OCI-LY3 (cell line): ENCODE data around the gene TRIM44.

ENCODE experiments used
- H2AFZ ChIP-seq: fragments of 200-600, 300-600 bp; shearing (Covaris generic); 2 replicates; pipeline ENCODE4 v1.6.0; 2014; ENCODE audit warnings: antibody characterized with exemption, low read depth, low read length
- H3K27ac ChIP-seq: fragments of 200-600, 300-600 bp; sonication (generic); 2 replicates; pipeline ENCODE4 v1.5.1; 2014; ENCODE audit warnings: mild to moderate bottlenecking, low read length, moderate library complexity, mixed read lengths
- H3K27me3 ChIP-seq: fragments of 200-600, 300-600 bp; sonication (generic); 2 replicates; pipeline ENCODE4 v1.6.1; 2014; ENCODE audit warnings: low read depth, low read length, mixed read lengths
- H3K36me3 ChIP-seq: fragments of 200-600, 300-600 bp; sonication (generic); replicated peaks from 2 replicates; pipeline ENCODE3; 2014; ENCODE audit warnings: low read depth, low read length, mixed read lengths
- H3K4me1 ChIP-seq: fragments of 300-600, 200-600 bp; sonication (generic); 2 replicates; pipeline ENCODE4 v1.6.1; 2014; ENCODE audit warnings: low read length, mixed read lengths
- H3K4me2 ChIP-seq: fragments of 200-600, 300-600 bp; sonication (generic); 2 replicates; pipeline ENCODE4 v1.6.1; 2014; ENCODE audit warnings: low read length, mixed read lengths
- H3K4me3 ChIP-seq: fragments of 300-600, 200-600 bp; sonication (generic); 2 replicates; pipeline ENCODE4 v1.5.1; 2014; ENCODE audit warnings: antibody characterized with exemption, mild to moderate bottlenecking, low read length, moderate library complexity
- H3K79me2 ChIP-seq: fragments of 300-600, 200-600 bp; shearing (Covaris generic); 2 replicates; pipeline ENCODE4 v1.6.1; 2014; ENCODE audit warnings: mild to moderate bottlenecking, low read length, mixed read lengths
- H3K9ac ChIP-seq: fragments of 300-600, 200-600 bp; shearing (Covaris generic); 2 replicates; pipeline ENCODE4 v1.6.0; 2014; ENCODE audit warnings: mild to moderate bottlenecking, low read length, moderate library complexity
- H3K9me3 ChIP-seq: fragments of 200-600, 300-600 bp; shearing (Covaris generic); 2 replicates; pipeline ENCODE4 v1.6.1; 2014; ENCODE audit warnings: low read length, mixed read lengths; ENCODE audit not compliant: insufficient read depth
- H4K20me1 ChIP-seq: fragments of 200-600, 300-600 bp; sonication (generic); 2 replicates; pipeline ENCODE4 v1.6.1; 2016; ENCODE audit warnings: low read length, mixed read lengths; ENCODE audit not compliant: insufficient read depth
- CTCF ChIP-seq: fragments of 200-600, 300-600 bp; sonication (generic); IDR thresholded peaks from 2 replicates; pipeline ENCODE4 v1.5.1; 2014; ENCODE audit warnings: antibody characterized with exemption, low read length, low read depth
- EZH2phosphoT487 ChIP-seq: fragments of 200-600 bp; shearing (Covaris generic); IDR thresholded peaks from 2 replicates; pipeline ENCODE4 v1.6.1; 2018; ENCODE audit warnings: antibody characterized with exemption, mixed run types, low read depth

TRIM44 gene

GRCh38 chr11:35794333-35794732, 131.8 kb downstream of the TRIM44 start:
- Histone ChIP-seq H3K4me2 (no peak overlapping the region), H3K79me2 (no peaks in the 10 kb centered on the region), H3K27ac (no peak overlapping the region)

GRCh38 chr11:35794850-35795249, 132.3 kb downstream of the TRIM44 start:
- Histone ChIP-seq H4K20me1 (peaks cover 14% of the 10 kb centered on the region; the same call in 1 of the 2 replicates), H3K9me3 (no peaks in the 10 kb centered on the region), H3K4me2 (no peak overlapping the region), H3K79me2 (no peaks in the 10 kb centered on the region), H3K27me3 (no peaks in the 10 kb centered on the region), H3K36me3 (peaks cover 3% of the 10 kb centered on the region), H3K4me3 (no peak overlapping the region), H2AFZ (no peak overlapping the region), H3K4me1 (no peaks in the 10 kb centered on the region), H3K9ac (no peak overlapping the region), H3K27ac (no peak overlapping the region)
- TF ChIP-seq EZH2phosphoT487, result no peak
- no peak for TF ChIP-seq CTCF

More at GRCh38 chr11:35794333-35794732, 131.8 kb downstream of the TRIM44 start:
- no peak overlapping the region for H3K4me3 ChIP-seq
- H3K9ac ChIP-seq, result no peak overlapping the region
- no peak overlapping the region for H2AFZ ChIP-seq
- H3K9me3 ChIP-seq, result no peaks in the 10 kb centered on the region
- no peak for TF ChIP-seq EZH2phosphoT487
- TF ChIP-seq CTCF, result no peak
- H4K20me1 ChIP-seq, result peaks cover 17% of the 10 kb centered on the region; the same call in 1 of the 2 replicates
- no peaks in the 10 kb centered on the region for H3K4me1 ChIP-seq
- no peaks in the 10 kb centered on the region for H3K36me3 ChIP-seq
- no peaks in the 10 kb centered on the region for H3K27me3 ChIP-seq

- peaks cover 3% of the 10 kb centered on the region for H3K36me3 ChIP-seq
- no peaks in the 10 kb centered on the region for H3K27me3 ChIP-seq
- H3K9me3 ChIP-seq, result no peaks in the 10 kb centered on the region
- H4K20me1 ChIP-seq, result peaks cover 14% of the 10 kb centered on the region; the same call in 1 of the 2 replicates
- peaks cover 12% of the 10 kb centered on the region for H3K4me1 ChIP-seq
- H3K79me2 ChIP-seq, result no peaks in the 10 kb centered on the region
- no peak overlapping the region for H3K4me2 ChIP-seq
- no peak for TF ChIP-seq CTCF
- no peak for TF ChIP-seq EZH2phosphoT487
- H3K27ac ChIP-seq, result no peak overlapping the region
- no peak overlapping the region for H3K9ac ChIP-seq
- H2AFZ ChIP-seq, result no peak overlapping the region
- no peak overlapping the region for H3K4me3 ChIP-seq
These were observed 134.0 kb downstream of the TRIM44 start for GRCh38 chr11:35796562-35796961.

- H3K36me3 ChIP-seq, result peaks cover 3% of the 10 kb centered on the region
- no peak overlapping the region for H2AFZ ChIP-seq
- H3K27me3 ChIP-seq, result no peaks in the 10 kb centered on the region
- peaks cover 12% of the 10 kb centered on the region for H3K4me1 ChIP-seq
- H3K79me2 ChIP-seq, result no peaks in the 10 kb centered on the region
- peaks cover 13% of the 10 kb centered on the region; the same call in 1 of the 2 replicates for H4K20me1 ChIP-seq
- no peak overlapping the region for H3K27ac ChIP-seq
- no peaks in the 10 kb centered on the region for H3K9me3 ChIP-seq
- no peak overlapping the region for H3K4me2 ChIP-seq
- no peak for TF ChIP-seq CTCF
- H3K9ac ChIP-seq, result no peak overlapping the region
- no peak overlapping the region for H3K4me3 ChIP-seq
These were observed 135.8 kb downstream of the TRIM44 start for GRCh38 chr11:35798423-35798822.
